GM23338 (cell line): ENCODE data around the gene EPX.

ENCODE experiments used
- EZH2 ChIP-seq: fragments of 200-600 bp; sonication (generic); IDR thresholded peaks from one replicate; pipeline ENCODE4 v1.8.0; 2017; ENCODE audit warnings: antibody characterized with exemption, mild to moderate bottlenecking, low read depth; ENCODE audit not compliant: unreplicated experiment
- NANOG ChIP-seq: IDR thresholded peaks from 2 replicates; pipeline ENCODE4 v1.6.1; 2016; ENCODE audit warnings: antibody characterized with exemption, borderline replicate concordance
- POLR2AphosphoS5 ChIP-seq: IDR thresholded peaks from 2 replicates; pipeline ENCODE4 v1.6.1; 2016; ENCODE audit warnings: antibody characterized with exemption, low read depth
- TF ChIP-seq, protein P1 (sequence below), 2 experiments: fragments of 200-600 bp in 1 of 2; sonication (generic) in 1 of 2; conservative IDR thresholded peaks; 2 replicates each; pipeline versions ENCODE4 v1.5.1 to v1.6.1; 2016 to 2017; ENCODE audit warnings: antibody characterized with exemption in 2 of 2, low read depth in 2 of 2, mild to moderate bottlenecking in 2 of 2, moderate library complexity in 1 of 2

GRCh38 chr17:58147930-58148434, 44.5 kb upstream of the EPX start, which contains the start of gene OR4D1:
- TF ChIP-seq, protein P1, sequence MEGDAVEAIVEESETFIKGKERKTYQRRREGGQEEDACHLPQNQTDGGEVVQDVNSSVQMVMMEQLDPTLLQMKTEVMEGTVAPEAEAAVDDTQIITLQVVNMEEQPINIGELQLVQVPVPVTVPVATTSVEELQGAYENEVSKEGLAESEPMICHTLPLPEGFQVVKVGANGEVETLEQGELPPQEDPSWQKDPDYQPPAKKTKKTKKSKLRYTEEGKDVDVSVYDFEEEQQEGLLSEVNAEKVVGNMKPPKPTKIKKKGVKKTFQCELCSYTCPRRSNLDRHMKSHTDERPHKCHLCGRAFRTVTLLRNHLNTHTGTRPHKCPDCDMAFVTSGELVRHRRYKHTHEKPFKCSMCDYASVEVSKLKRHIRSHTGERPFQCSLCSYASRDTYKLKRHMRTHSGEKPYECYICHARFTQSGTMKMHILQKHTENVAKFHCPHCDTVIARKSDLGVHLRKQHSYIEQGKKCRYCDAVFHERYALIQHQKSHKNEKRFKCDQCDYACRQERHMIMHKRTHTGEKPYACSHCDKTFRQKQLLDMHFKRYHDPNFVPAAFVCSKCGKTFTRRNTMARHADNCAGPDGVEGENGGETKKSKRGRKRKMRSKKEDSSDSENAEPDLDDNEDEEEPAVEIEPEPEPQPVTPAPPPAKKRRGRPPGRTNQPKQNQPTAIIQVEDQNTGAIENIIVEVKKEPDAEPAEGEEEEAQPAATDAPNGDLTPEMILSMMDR (conservative IDR thresholded peaks at IDR 0.05; ENCODE audit: low read depth in 2 of 2) = no peak
- TF ChIP-seq NANOG = no peak
- TF ChIP-seq POLR2AphosphoS5 = no peak
- no peak for TF ChIP-seq EZH2
